Activated T-helper 1 cell treated with anti-CD3 and anti-CD28 coated beads, Interleukin-12 subunit alpha, Interleukin-12 subunit beta, Interleukin-2, Interleukin-4 antibody, amounts not matched to agents 30 ng/mL and 10 ng/mL and 1 ng/mL, durations not matched to agents 14 hours and 24 hours and 36 hours (primary cell): Measurements from ENCODE around the gene SCMH1. TPM values are rescaled to one million over a fixed set of nuclear protein-coding genes. Genes with fewer than 3 reads are reported as not detected.
A peak's percentile ranks its signal among the peaks of the same experiment; 100 is the strongest.
"Not testable (repeated sequence)": the region's sequence is repeated elsewhere in the genome, so short reads cannot be mapped to it uniquely, and the experiment has no call there.

Experiments
- DNase-seq: peaks from one replicate; pipeline ENCODE4 v3.0.0; 2021; ENCODE audit warnings: low spot score
- H3K27ac Mint-ChIP-seq: one replicate; pipeline ENCODE4 v1.8.0; 2021; ENCODE audit warnings: mild to moderate bottlenecking, mixed read lengths
- H3K27me3 Mint-ChIP-seq: one replicate; pipeline ENCODE4 v1.8.0; 2022; ENCODE audit warnings: mild to moderate bottlenecking, moderate library complexity, mixed read lengths; ENCODE audit not compliant: insufficient read depth
- H3K36me3 Mint-ChIP-seq: one replicate; pipeline ENCODE4 v1.8.0; 2021; ENCODE audit warnings: low read depth, mixed read lengths
- H3K4me1 Mint-ChIP-seq: one replicate; pipeline ENCODE4 v1.8.0; 2021; ENCODE audit warnings: low read depth, mixed read lengths
- H3K4me3 Mint-ChIP-seq: one replicate; pipeline ENCODE4 v1.8.0; 2021; ENCODE audit warnings: mild to moderate bottlenecking, moderate library complexity, mixed read lengths
- H3K9me3 Mint-ChIP-seq: one replicate; pipeline ENCODE4 v1.8.0; 2021; ENCODE audit warnings: mixed read lengths
- intact Hi-C: fragments of 100-400 bp; cut with micrococcal nuclease; formaldehyde crosslinking; loops from one replicate; pipeline ENCODE4 v1.15.1; 2024
- total RNA-seq: library from RNA; stranded (reverse); gene quantifications from 2 replicates; pipeline ENCODE4 v1.2.3, GENCODE V29; 2022

The SCMH1 gene
- total RNA-seq, 1 donor from 2014 or later, result 18.5 TPM

- DNase-seq, result no peak
- Mint-ChIP-seq H3K36me3 (no peaks in the 10 kb centered on the region), H3K4me3 (peak overlapping the region; percentile 80), H3K27me3 (no peaks in the 10 kb centered on the region), H3K4me1 (peaks cover 31% of the 10 kb centered on the region), H3K27ac (peak overlapping the region; percentile 37), H3K9me3 (no peaks in the 10 kb centered on the region)
- intact Hi-C loops, result loop anchor here (10.0 kb wide), 1 partner anchor 258 kb away; no protein-coding TSS in a partner anchor
Measured at GRCh38 chr1:41242342-41243078, 404 bp upstream of the SCMH1 start.

- Mint-ChIP-seq H3K36me3 (no peaks in the 10 kb centered on the region), H3K27me3 (no peaks in the 10 kb centered on the region), H3K4me3 (peak overlapping the region; percentile 86), H3K4me1 (peaks cover 31% of the 10 kb centered on the region), H3K27ac (no peak overlapping the region), H3K9me3 (no peaks in the 10 kb centered on the region)
- intact Hi-C loops, result loop anchor here (10.0 kb wide), 1 partner anchor 257 kb away; no protein-coding TSS in a partner anchor
- DNase-seq, result peak; percentile 8
Measured at GRCh38 chr1:41241354-41241748, 755 bp downstream of the SCMH1 start.

GRCh38 chr1:41240781-41241353 lies 1.2 kb downstream of the SCMH1 start:
- H3K4me1 Mint-ChIP-seq, result peaks cover 31% of the 10 kb centered on the region

GRCh38 chr1:41239988-41240610 lies 2.0 kb downstream of the SCMH1 start:
- H3K27me3 Mint-ChIP-seq, result no peaks in the 10 kb centered on the region
- no peak overlapping the region for H3K27ac Mint-ChIP-seq
- DNase-seq, result no peak
- H3K36me3 Mint-ChIP-seq, result no peaks in the 10 kb centered on the region
- peaks cover 25% of the 10 kb centered on the region for H3K4me1 Mint-ChIP-seq
- no peaks in the 10 kb centered on the region for H3K9me3 Mint-ChIP-seq
- peak overlapping the region; percentile 86 for H3K4me3 Mint-ChIP-seq
- intact Hi-C loops, result loop anchor here (10.0 kb wide), 1 partner anchor 255 kb away; no protein-coding TSS in a partner anchor

More at GRCh38 chr1:41240781-41241353, 1.2 kb downstream of the SCMH1 start:
- no peaks in the 10 kb centered on the region for H3K36me3 Mint-ChIP-seq
- H3K9me3 Mint-ChIP-seq, result no peaks in the 10 kb centered on the region
- no peak for DNase-seq
- peak overlapping the region; percentile 86 for H3K4me3 Mint-ChIP-seq
- intact Hi-C loops, result loop anchor here (10.0 kb wide), 1 partner anchor 256 kb away; no protein-coding TSS in a partner anchor
- H3K27ac Mint-ChIP-seq, result peak overlapping the region; percentile 77
- no peaks in the 10 kb centered on the region for H3K27me3 Mint-ChIP-seq

- H3K36me3 Mint-ChIP-seq, result no peaks in the 10 kb centered on the region
- peaks cover 20% of the 10 kb centered on the region for H3K4me1 Mint-ChIP-seq
- no peak overlapping the region for H3K4me3 Mint-ChIP-seq
- H3K27me3 Mint-ChIP-seq, result no peaks in the 10 kb centered on the region
- intact Hi-C loops, result no loop called here
- no peak overlapping the region for H3K27ac Mint-ChIP-seq
- no peaks in the 10 kb centered on the region for H3K9me3 Mint-ChIP-seq
- DNase-seq, result no peak
Measured at GRCh38 chr1:41238311-41238988, 3.7 kb downstream of the SCMH1 start.

- no peak for DNase-seq
- Mint-ChIP-seq H3K9me3 (no peaks in the 10 kb centered on the region), H3K4me1 (peaks cover 13% of the 10 kb centered on the region), H3K27ac (no peak overlapping the region), H3K27me3 (no peaks in the 10 kb centered on the region), H3K36me3 (no peaks in the 10 kb centered on the region), H3K4me3 (no peak overlapping the region)
- intact Hi-C loops, result no loop called here
Measured at GRCh38 chr1:41236781-41237180, 5.3 kb downstream of the SCMH1 start.

- intact Hi-C loops, result no loop called here
- H3K4me3 Mint-ChIP-seq, result no peak overlapping the region
- H3K27ac Mint-ChIP-seq, result no peak overlapping the region
- peaks cover 11% of the 10 kb centered on the region for H3K4me1 Mint-ChIP-seq
- no peaks in the 10 kb centered on the region for H3K9me3 Mint-ChIP-seq
- no peaks in the 10 kb centered on the region for H3K27me3 Mint-ChIP-seq
- no peaks in the 10 kb centered on the region for H3K36me3 Mint-ChIP-seq
- DNase-seq, result no peak
Measured at GRCh38 chr1:41235893-41236292, 6.2 kb downstream of the SCMH1 start.

GRCh38 chr1:41233708-41234107 lies 8.4 kb downstream of the SCMH1 start:
- no peaks in the 10 kb centered on the region for H3K27me3 Mint-ChIP-seq
- H3K4me1 Mint-ChIP-seq, result no peaks in the 10 kb centered on the region
- H3K27ac Mint-ChIP-seq, result no peak overlapping the region
- intact Hi-C loops, result no loop called here
- no peak for DNase-seq
- H3K9me3 Mint-ChIP-seq, result no peaks in the 10 kb centered on the region
- no peak overlapping the region for H3K4me3 Mint-ChIP-seq
- no peaks in the 10 kb centered on the region for H3K36me3 Mint-ChIP-seq

- Mint-ChIP-seq H3K27ac (no peak overlapping the region), H3K36me3 (no peaks in the 10 kb centered on the region), H3K4me1 (no peaks in the 10 kb centered on the region), H3K9me3 (no peaks in the 10 kb centered on the region), H3K27me3 (no peaks in the 10 kb centered on the region), H3K4me3 (no peak overlapping the region)
- intact Hi-C loops, result no loop called here
- DNase-seq, result no peak
Measured at GRCh38 chr1:41232305-41232704, 9.8 kb downstream of the SCMH1 start.

GRCh38 chr1:41230656-41231055 lies 11.4 kb downstream of the SCMH1 start:
- no peak for DNase-seq
- Mint-ChIP-seq H3K36me3 (no peaks in the 10 kb centered on the region), H3K4me1 (no peaks in the 10 kb centered on the region), H3K4me3 (no peak overlapping the region), H3K27ac (no peak overlapping the region), H3K27me3 (no peaks in the 10 kb centered on the region), H3K9me3 (no peaks in the 10 kb centered on the region)
- intact Hi-C loops, result no loop called here

- H3K27me3 Mint-ChIP-seq, H3K36me3 Mint-ChIP-seq, H3K4me1 Mint-ChIP-seq, H3K27ac Mint-ChIP-seq, H3K4me3 Mint-ChIP-seq, intact Hi-C loops, DNase-seq, H3K9me3 Mint-ChIP-seq: not testable (repeated sequence)
Measured at GRCh38 chr1:41229219-41229618, 12.9 kb downstream of the SCMH1 start.

- intact Hi-C loops, result no loop called here
- no peak for DNase-seq
- Mint-ChIP-seq H3K27ac (no peak overlapping the region), H3K4me1 (peaks cover 5% of the 10 kb centered on the region), H3K36me3 (no peaks in the 10 kb centered on the region), H3K27me3 (no peaks in the 10 kb centered on the region), H3K4me3 (no peak overlapping the region), H3K9me3 (no peaks in the 10 kb centered on the region)
Measured at GRCh38 chr1:41226815-41227434, 15.2 kb downstream of the SCMH1 start.
